GM23338 (cell line): ENCODE results near the gene RAPGEF3. TPM values are rescaled to one million over a fixed set of nuclear protein-coding genes. Genes with fewer than 3 reads are reported as not detected.

ENCODE experiments used
- ATAC-seq: fragments of 200-7000 bp; cut with Tn5 transposase; 3 replicates; pipeline ENCODE4 v1.9.1; 2020
- DNase-seq: peaks from one replicate; pipeline ENCODE4 v3.0.0-alpha.2; 2015; ENCODE audit warnings: low spot score
- H2AFZ ChIP-seq: fragments of 200-600 bp; sonication (generic); 2 replicates; pipeline ENCODE4 v1.8.0; 2016; ENCODE audit warnings: antibody characterized with exemption, mild to moderate bottlenecking, moderate library complexity
- H3F3A ChIP-seq: fragments of 200-600 bp; sonication (generic); replicated peaks from 2 replicates; pipeline ENCODE4 v1.8.0; 2017; ENCODE audit warnings: antibody characterized with exemption, mixed run types, low read depth
- H3K27ac ChIP-seq: fragments of 200-600 bp; sonication (generic); 2 replicates; pipeline ENCODE4 v1.6.1; 2016; ENCODE audit warnings: low read depth
- H3K27me3 ChIP-seq: fragments of 200-600 bp; sonication (generic); 2 replicates; pipeline ENCODE4 v1.8.0; 2016; ENCODE audit warnings: mild to moderate bottlenecking, mixed run types, moderate library complexity; ENCODE audit not compliant: insufficient read depth
- H3K36me3 ChIP-seq: fragments of 200-600 bp; sonication (generic); 2 replicates; pipeline ENCODE4 v1.8.0; 2016; ENCODE audit warnings: mild to moderate bottlenecking; ENCODE audit not compliant: insufficient read depth
- H3K4me1 ChIP-seq: fragments of 200-600 bp; sonication (generic); 2 replicates; pipeline ENCODE4 v1.8.0; 2016; ENCODE audit warnings: mild to moderate bottlenecking, moderate library complexity; ENCODE audit not compliant: insufficient read depth
- H3K4me2 ChIP-seq: fragments of 200-600 bp; sonication (generic); 2 replicates; pipeline ENCODE4 v1.7.1; 2017; ENCODE audit warnings: mixed run types
- H3K4me3 ChIP-seq: fragments of 200-600 bp; sonication (generic); 2 replicates; pipeline ENCODE4 v1.6.1; 2016; ENCODE audit warnings: mixed run types
- H3K79me2 ChIP-seq: fragments of 200-600 bp; sonication (generic); replicated peaks from 2 replicates; pipeline ENCODE4 v1.8.0; 2017; ENCODE audit warnings: mild to moderate bottlenecking; ENCODE audit not compliant: insufficient read depth
- H3K9me2 ChIP-seq: fragments of 200-600 bp; sonication (generic); 2 replicates; pipeline ENCODE4 v1.8.0; 2017; ENCODE audit not compliant: insufficient read depth
- H4K20me1 ChIP-seq: fragments of 200-600 bp; sonication (generic); replicated peaks from 2 replicates; pipeline ENCODE4 v1.8.0; 2017; ENCODE audit warnings: mild to moderate bottlenecking; ENCODE audit not compliant: insufficient read depth
- H3K27ac Mint-ChIP-seq: 2 replicates; pipeline ENCODE4 v1.8.0; 2020; ENCODE audit warnings: inconsistent platforms, mild to moderate bottlenecking, moderate library complexity, mixed read lengths
- H3K27me3 Mint-ChIP-seq: 3 replicates; pipeline ENCODE4 v1.8.0; 2022; ENCODE audit warnings: low read depth, mild to moderate bottlenecking, moderate library complexity, mixed read lengths, inconsistent platforms; ENCODE audit not compliant: insufficient read depth, poor library complexity
- H3K36me3 Mint-ChIP-seq: 3 replicates; pipeline ENCODE4 v1.8.0; 2021; ENCODE audit warnings: low read depth, mild to moderate bottlenecking, inconsistent platforms, moderate library complexity, mixed read lengths
- H3K4me1 Mint-ChIP-seq: 3 replicates; pipeline ENCODE4 v1.8.0; 2020; ENCODE audit warnings: mild to moderate bottlenecking, inconsistent platforms, mixed read lengths
- H3K4me3 Mint-ChIP-seq: 3 replicates; pipeline ENCODE4 v1.8.0; 2021; ENCODE audit warnings: moderate library complexity, mild to moderate bottlenecking, inconsistent platforms, mixed read lengths
- H3K9me3 Mint-ChIP-seq: 3 replicates; pipeline ENCODE4 v1.8.0; 2020; ENCODE audit warnings: moderate library complexity, mild to moderate bottlenecking, inconsistent platforms, mixed read lengths
- CREB1 ChIP-seq: fragments of 250-450 bp; sonication (Bioruptor Pico); IDR thresholded peaks from 2 replicates; pipeline ENCODE4 v1.5.0; 2020; ENCODE audit warnings: low read depth, mild to moderate bottlenecking, moderate library complexity
- CTCF ChIP-seq, 2 experiments: fragments of 200-600 bp in 1 of 2; sonication (generic) in 1 of 2; conservative IDR thresholded peaks; 2 replicates each; pipeline versions ENCODE4 v1.5.1 to v1.6.1; 2016 to 2017; ENCODE audit warnings: antibody characterized with exemption in 2 of 2, low read depth in 2 of 2, mild to moderate bottlenecking in 2 of 2, moderate library complexity in 1 of 2
- EZH2 ChIP-seq: fragments of 200-600 bp; sonication (generic); IDR thresholded peaks from one replicate; pipeline ENCODE4 v1.8.0; 2017; ENCODE audit warnings: antibody characterized with exemption, mild to moderate bottlenecking, low read depth; ENCODE audit not compliant: unreplicated experiment
- EZH2phosphoT487 ChIP-seq: fragments of 200-600 bp; sonication (generic); IDR thresholded peaks from one replicate; pipeline ENCODE4 v1.8.1; 2018; ENCODE audit warnings: antibody characterized with exemption; ENCODE audit not compliant: unreplicated experiment
- NANOG ChIP-seq: IDR thresholded peaks from 2 replicates; pipeline ENCODE4 v1.6.1; 2016; ENCODE audit warnings: antibody characterized with exemption, borderline replicate concordance
- POLR2AphosphoS5 ChIP-seq: IDR thresholded peaks from 2 replicates; pipeline ENCODE4 v1.6.1; 2016; ENCODE audit warnings: antibody characterized with exemption, low read depth
- REST ChIP-seq: IDR thresholded peaks from one replicate; pipeline ENCODE4 v1.6.1; 2018; ENCODE audit warnings: antibody characterized with exemption; ENCODE audit not compliant: unreplicated experiment
- STAT1 ChIP-seq: IDR thresholded peaks from one replicate; pipeline ENCODE4 v1.6.1; 2016; ENCODE audit warnings: antibody characterized with exemption; ENCODE audit not compliant: unreplicated experiment
- ZNF114 ChIP-seq: fragments of 250-450 bp; sonication (Bioruptor Pico); IDR thresholded peaks from 2 replicates; pipeline ENCODE4 v1.5.0; 2020; ENCODE audit warnings: mild to moderate bottlenecking, moderate library complexity
- ZNF331 ChIP-seq: fragments of 250-450 bp; sonication (Bioruptor Pico); IDR thresholded peaks from 2 replicates; pipeline ENCODE4 v1.5.0; 2020; ENCODE audit warnings: low read depth, mild to moderate bottlenecking, moderate library complexity
- ZNF462 ChIP-seq: fragments of 250-450 bp; sonication (Bioruptor Pico); IDR thresholded peaks from 2 replicates; pipeline ENCODE4 v1.5.0; 2020; ENCODE audit warnings: mild to moderate bottlenecking, moderate library complexity
- polyA plus RNA-seq: library from polyadenylated mRNA; unstranded; fragments of >200 nt; fragmentation: Nextera tagmentation; extraction: Ambion mirVana; gene quantifications from 2 replicates; pipeline ENCODE4 v1.2.1, GENCODE V29; 2016
- total RNA-seq: library from RNA; depleted of rRNA; stranded (reverse); fragments of >200 nt; shearing (Covaris generic); gene quantifications from 2 replicates; pipeline ENCODE4 v1.2.3, GENCODE V29; 2014

The RAPGEF3 gene
- total and polyA plus RNA-seq, 2 experiments from 2014 or later, result 2.3 to 11.8 TPM

GRCh38 chr12:47770086-47770726, 11.5 kb upstream of the RAPGEF3 start:
- DNase-seq (no peak), ATAC-seq (no peak)
- peaks cover 17% of the 10 kb centered on the region for H3K27me3 ChIP-seq
- H3F3A ChIP-seq, result peaks cover 15% of the 10 kb centered on the region
- TF ChIP-seq NANOG (no peak), EZH2phosphoT487 (no peak), STAT1 (no peak), CTCF (conservative IDR thresholded peaks at IDR 0.05; ENCODE audit: low read depth in 2 of 2) (no peak), CREB1 (CRISPR knock-in tag) (no peak), ZNF462 (CRISPR knock-in tag) (no peak), POLR2AphosphoS5 (no peak), ZNF114 (no peak), ZNF331 (no peak), EZH2 (no peak), REST (no peak)
- no peaks in the 10 kb centered on the region for H3K9me3 Mint-ChIP-seq
- H3K9me2 ChIP-seq, result no peaks in the 10 kb centered on the region
- H3K4me2 ChIP-seq, result no peak overlapping the region
- H3K4me1 ChIP-seq, result peaks cover 32% of the 10 kb centered on the region
- H3K4me3 ChIP-seq, result no peak overlapping the region
- H3K27ac Mint-ChIP-seq, result no peak overlapping the region
- H3K4me3 Mint-ChIP-seq, result no peak overlapping the region
- no peak overlapping the region for H2AFZ ChIP-seq
- no peaks in the 10 kb centered on the region for H4K20me1 ChIP-seq
- no peaks in the 10 kb centered on the region for H3K36me3 Mint-ChIP-seq
- H3K27me3 Mint-ChIP-seq, result peaks cover 11% of the 10 kb centered on the region
- H3K79me2 ChIP-seq, result no peaks in the 10 kb centered on the region
- no peak overlapping the region for H3K27ac ChIP-seq
- H3K4me1 Mint-ChIP-seq, result peaks cover 22% of the 10 kb centered on the region
- no peaks in the 10 kb centered on the region for H3K36me3 ChIP-seq
